GM12872 (cell line): Measurements from ENCODE around the gene EXD2.

Experiments
- TF ChIP-seq, protein P1 (sequence below): IDR thresholded peaks from 3 replicates; pipeline ENCODE4 v1.5.1; 2011; ENCODE audit warnings: low read depth, mild to moderate bottlenecking, low read length, moderate library complexity; ENCODE audit not compliant: insufficient read depth

EXD2 gene

DNA sequence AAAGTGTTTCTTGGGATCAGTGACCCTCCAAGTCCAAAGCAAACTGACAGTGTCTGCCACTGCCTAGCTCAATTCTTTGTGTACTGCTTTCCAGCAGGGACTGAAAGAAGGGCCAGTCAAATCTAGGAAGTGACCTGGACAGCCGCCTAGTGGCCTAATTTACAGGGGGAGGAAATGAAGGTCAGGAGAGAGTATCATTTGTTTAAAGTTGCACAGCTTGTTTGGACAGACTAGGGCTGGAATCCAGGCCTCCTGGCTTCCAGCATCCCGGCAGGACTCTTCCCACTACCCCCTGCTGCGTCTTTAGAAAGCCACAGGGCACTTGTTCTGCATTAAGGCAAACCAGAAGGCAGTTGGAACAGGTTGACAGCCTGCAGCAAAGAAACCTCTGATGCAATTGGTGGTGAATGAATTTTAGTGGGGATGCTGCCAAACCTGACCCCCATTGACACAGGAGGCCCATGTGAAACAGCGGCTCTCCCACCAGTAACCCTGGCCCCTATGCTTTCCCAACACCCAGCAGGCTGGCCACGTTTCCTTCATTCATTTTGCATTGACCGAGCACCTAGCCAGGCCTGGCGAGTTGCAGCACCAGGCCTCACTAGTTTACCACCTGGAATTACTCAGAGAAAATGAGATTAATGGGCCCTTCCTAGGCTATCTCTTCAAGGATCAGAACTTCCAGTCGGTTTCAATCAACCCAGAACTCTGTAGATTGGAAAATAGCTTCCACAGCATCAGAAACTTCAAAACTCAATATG, 96.9 kb downstream of the EXD2 start:
- TF ChIP-seq, protein P1, sequence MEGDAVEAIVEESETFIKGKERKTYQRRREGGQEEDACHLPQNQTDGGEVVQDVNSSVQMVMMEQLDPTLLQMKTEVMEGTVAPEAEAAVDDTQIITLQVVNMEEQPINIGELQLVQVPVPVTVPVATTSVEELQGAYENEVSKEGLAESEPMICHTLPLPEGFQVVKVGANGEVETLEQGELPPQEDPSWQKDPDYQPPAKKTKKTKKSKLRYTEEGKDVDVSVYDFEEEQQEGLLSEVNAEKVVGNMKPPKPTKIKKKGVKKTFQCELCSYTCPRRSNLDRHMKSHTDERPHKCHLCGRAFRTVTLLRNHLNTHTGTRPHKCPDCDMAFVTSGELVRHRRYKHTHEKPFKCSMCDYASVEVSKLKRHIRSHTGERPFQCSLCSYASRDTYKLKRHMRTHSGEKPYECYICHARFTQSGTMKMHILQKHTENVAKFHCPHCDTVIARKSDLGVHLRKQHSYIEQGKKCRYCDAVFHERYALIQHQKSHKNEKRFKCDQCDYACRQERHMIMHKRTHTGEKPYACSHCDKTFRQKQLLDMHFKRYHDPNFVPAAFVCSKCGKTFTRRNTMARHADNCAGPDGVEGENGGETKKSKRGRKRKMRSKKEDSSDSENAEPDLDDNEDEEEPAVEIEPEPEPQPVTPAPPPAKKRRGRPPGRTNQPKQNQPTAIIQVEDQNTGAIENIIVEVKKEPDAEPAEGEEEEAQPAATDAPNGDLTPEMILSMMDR = 0 out of 3 replicates have a peak, but pooled peaks have one; percentile 6

DNA sequence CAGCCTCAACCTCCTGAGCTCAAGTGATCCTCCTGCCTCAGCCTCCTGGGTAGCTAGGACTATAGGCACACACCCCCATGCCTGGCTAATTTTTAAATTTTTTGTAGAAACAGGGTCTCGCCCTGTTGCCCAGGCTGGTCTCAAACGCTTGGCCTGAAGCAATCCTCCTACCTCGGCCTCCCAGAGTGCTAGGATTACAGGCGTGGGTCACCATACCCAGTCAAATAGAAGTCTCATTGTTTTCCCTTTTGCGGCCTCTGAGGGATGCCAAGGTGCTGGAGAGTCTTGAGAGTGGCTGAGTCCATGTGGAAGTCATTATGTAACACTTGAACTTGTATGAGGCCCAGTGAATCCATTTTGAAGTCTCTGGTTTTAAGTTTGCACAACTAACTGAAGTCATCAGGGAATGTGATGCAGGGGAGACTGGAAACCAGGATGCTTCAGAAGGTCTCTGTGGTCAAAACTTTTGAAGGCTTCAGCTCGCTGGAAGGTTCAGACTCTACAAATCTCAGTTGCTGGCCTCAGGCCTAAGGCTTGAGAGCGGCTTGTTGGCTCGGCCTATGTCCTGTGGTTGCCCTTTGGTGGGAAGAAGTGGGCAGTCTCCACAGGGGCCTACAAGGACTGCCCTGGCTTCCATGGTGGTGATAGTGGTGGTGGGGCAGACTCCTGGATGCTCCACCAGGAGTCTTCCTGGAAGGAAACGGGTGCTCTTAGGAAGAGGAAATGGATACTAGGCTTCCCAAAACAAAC, 97.8 kb downstream of the EXD2 start:
- TF ChIP-seq, protein P1 = no peak

DNA sequence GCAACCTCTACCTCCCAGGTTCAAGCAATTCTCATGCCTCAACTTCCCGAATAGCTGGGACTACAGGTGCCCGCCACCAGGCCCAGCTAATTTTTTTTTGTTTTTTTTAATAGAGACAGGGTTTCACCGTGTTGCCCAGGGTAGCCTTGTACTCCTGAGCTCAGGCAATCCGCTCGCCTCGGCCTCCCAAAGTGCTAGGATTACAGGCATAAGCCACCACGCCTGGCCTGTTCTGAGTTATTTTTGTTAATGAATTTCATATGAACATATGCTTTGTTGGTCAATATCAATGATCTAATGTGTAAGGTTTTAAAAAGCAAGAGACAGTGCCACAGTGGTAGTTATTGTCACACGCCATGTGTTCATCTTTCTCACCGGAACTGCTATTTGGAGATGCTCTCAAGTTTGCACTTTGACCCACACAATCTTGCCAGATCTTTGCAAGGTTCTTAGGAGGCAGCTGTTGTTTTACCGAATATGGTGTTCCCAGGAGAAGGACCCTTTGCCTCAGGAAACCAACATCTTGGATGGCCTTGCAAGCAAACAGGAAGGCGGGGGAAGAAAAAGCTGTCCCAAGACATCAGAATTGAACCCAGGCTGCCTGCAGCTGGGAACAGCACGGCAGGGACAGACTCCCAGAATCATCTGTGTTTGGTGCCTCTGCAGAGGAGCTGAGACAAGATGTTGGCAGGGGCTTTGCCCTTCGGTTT, 98.7 kb downstream of the EXD2 start:
- TF ChIP-seq, protein P1 = no peak

DNA sequence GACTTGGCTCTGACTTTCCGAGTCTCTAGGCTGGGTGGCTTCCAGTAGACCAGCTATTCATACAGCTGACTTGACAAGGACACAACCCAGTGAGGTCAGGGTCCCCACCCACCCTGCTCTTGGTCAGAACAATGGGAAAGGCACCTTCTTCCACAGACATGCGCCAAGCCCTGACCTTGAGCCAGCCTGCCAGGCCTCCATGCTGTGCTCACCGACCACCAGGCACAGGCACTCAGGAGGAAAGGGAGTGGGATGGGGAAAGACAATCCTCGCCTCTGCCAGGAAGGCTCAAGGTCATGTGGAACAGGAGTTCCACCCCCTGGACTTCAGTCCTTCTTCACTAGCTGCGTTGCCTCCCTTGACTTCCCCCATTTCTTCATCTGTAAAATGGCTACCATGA, 100.1 kb downstream of the EXD2 start:
- TF ChIP-seq, protein P1 = no peak

DNA sequence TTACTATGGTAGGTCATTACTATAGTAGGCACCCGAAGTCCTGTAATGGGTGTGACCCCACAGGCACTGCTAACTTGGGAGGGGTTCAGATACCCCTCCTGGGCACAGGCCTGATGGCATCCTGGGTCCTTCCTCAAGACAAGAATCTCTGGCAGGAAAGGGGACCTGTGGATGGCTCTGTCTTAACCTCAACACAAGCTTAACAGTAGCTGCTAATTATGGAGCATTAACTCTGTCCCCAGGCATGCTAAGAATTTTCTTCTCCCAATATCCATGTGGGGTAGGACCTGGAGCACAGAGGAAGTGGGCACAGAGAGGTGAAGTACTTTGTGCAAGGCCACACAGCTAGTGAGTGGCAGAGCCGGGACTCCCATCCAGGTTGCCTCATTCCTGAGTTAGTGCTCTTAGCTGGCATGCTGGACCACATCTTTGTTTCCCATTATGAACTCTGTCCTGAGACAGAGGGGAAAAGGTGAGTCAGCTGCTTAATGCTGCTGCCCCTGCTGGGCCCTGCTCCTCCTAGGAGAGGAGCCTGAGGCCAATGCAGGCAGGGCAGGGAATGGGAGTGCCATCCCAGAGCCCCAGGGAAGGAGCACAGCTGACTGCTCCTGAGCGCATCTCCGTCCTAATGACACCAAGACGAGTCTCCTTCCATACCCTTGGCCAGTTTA, 100.7 kb downstream of the EXD2 start:
- TF ChIP-seq, protein P1 = no peak
